WERI-Rb-1 (cell line): ENCODE data around the gene SEMA3D.

Experiments
- DNase-seq: peaks from one replicate; pipeline ENCODE4 v3.0.0-alpha.2; 2020
- H3K27ac ChIP-seq: fragments of 250-450 bp; sonication (Bioruptor Pico); 2 replicates; pipeline ENCODE4 v1.5.1; 2020; ENCODE audit warnings: mild to moderate bottlenecking, moderate library complexity
- H3K27me3 ChIP-seq: fragments of 250-450 bp; sonication (Bioruptor Pico); 2 replicates; pipeline ENCODE4 v1.5.1; 2021; ENCODE audit warnings: mild to moderate bottlenecking, low read depth, moderate library complexity; ENCODE audit not compliant: insufficient read depth, severe bottlenecking
- H3K36me3 ChIP-seq: fragments of 250-450 bp; sonication (Bioruptor Pico); 2 replicates; pipeline ENCODE4 v1.5.1; 2020; ENCODE audit warnings: mild to moderate bottlenecking, moderate library complexity
- H3K4me3 ChIP-seq: 2 replicates; pipeline ENCODE4 v1.5.1; 2011; ENCODE audit warnings: low read depth, mild to moderate bottlenecking, control low read depth, low read length
- H3K9me3 ChIP-seq: fragments of 250-450 bp; sonication (Bioruptor Pico); 2 replicates; pipeline ENCODE4 v1.5.1; 2021; ENCODE audit warnings: mild to moderate bottlenecking, moderate library complexity; ENCODE audit not compliant: severe bottlenecking
- CTCF ChIP-seq: IDR thresholded peaks from 2 replicates; pipeline ENCODE4 v1.5.1; 2011; ENCODE audit warnings: low read depth, mild to moderate bottlenecking, control low read depth, inconsistent platforms, low read length

The SEMA3D gene

GRCh38 chr7:85175217-85175616 is 11.6 kb downstream of the SEMA3D start:
- Histone ChIP-seq H3K36me3 (no peaks in the 10 kb centered on the region), H3K27ac (no peak overlapping the region), H3K27me3 (no peaks in the 10 kb centered on the region), H3K9me3 (no peaks in the 10 kb centered on the region), H3K4me3 (no peak overlapping the region)
- TF ChIP-seq CTCF, result no peak
- DNase-seq, result no peak

- DNase-seq, result no peak
- no peak overlapping the region for H3K27ac ChIP-seq
- H3K36me3 ChIP-seq, result no peaks in the 10 kb centered on the region
- H3K9me3 ChIP-seq, result no peaks in the 10 kb centered on the region
- no peak for TF ChIP-seq CTCF
- H3K4me3 ChIP-seq, result no peak overlapping the region
- H3K27me3 ChIP-seq, result no peaks in the 10 kb centered on the region
Observed at GRCh38 chr7:85172530-85172941, 14.3 kb downstream of the SEMA3D start.

- H3K27me3 ChIP-seq, result no peaks in the 10 kb centered on the region
Observed at GRCh38 chr7:85167636-85168035, 19.2 kb downstream of the SEMA3D start.

GRCh38 chr7:85165263-85165662 is 21.6 kb downstream of the SEMA3D start:
- DNase-seq, result no peak
- no peak overlapping the region for H3K27ac ChIP-seq
- no peak for TF ChIP-seq CTCF
- H3K27me3 ChIP-seq, result no peaks in the 10 kb centered on the region
- no peaks in the 10 kb centered on the region for H3K36me3 ChIP-seq
- H3K4me3 ChIP-seq, result no peak overlapping the region
- H3K9me3 ChIP-seq, result no peaks in the 10 kb centered on the region

More at GRCh38 chr7:85167636-85168035, 19.2 kb downstream of the SEMA3D start:
- Histone ChIP-seq H3K36me3 (no peaks in the 10 kb centered on the region), H3K9me3 (no peaks in the 10 kb centered on the region), H3K4me3 (no peak overlapping the region), H3K27ac (no peak overlapping the region)
- no peak for TF ChIP-seq CTCF
- no peak for DNase-seq

- no peaks in the 10 kb centered on the region for H3K27me3 ChIP-seq
Observed at GRCh38 chr7:85164376-85164775, 22.5 kb downstream of the SEMA3D start.

More at GRCh38 chr7:85164376-85164775, 22.5 kb downstream of the SEMA3D start:
- TF ChIP-seq CTCF, result no peak
- no peaks in the 10 kb centered on the region for H3K9me3 ChIP-seq
- H3K36me3 ChIP-seq, result no peaks in the 10 kb centered on the region
- no peak overlapping the region for H3K27ac ChIP-seq
- DNase-seq, result no peak
- H3K4me3 ChIP-seq, result no peak overlapping the region
